ENCODE results near the gene TSN.
"Not testable (repeated sequence)": the region's sequence is repeated elsewhere in the genome, so short reads cannot be mapped to it uniquely, and the experiment has no call there.

The TSN gene

GRCh38 chr2:121801916-121802315, 46.5 kb downstream of the TSN start:
- DNase-seq (ENCODE audit: low read depth): no peak

DNA sequence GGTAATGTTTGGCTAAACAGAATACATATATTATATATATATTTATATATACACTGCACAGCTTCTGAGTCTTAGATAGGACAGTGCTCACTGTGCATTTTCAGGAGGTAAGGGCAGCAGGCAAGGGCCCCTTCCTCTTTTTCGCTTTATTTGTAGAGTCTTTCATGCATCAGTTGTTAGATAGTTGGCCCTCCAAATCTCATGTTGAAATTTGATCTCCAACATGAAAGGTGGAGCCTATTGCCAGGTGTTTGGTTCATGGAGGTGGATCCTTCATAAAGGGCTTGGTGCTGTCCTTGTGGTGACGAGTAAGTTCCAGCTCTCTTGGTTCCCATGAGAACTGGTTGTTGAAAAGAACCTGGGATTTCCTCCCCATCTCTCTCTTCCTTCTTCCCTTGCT, 48.1 kb downstream of the TSN start:
- DNase-seq (ENCODE audit: low read depth): no peak

GRCh38 chr2:121804340-121804739, 48.9 kb downstream of the TSN start:
- DNase-seq (ENCODE audit: low read depth): no peak

GRCh38 chr2:121804997-121805765, 49.7 kb downstream of the TSN start:
- DNase-seq (ENCODE audit: low read depth): no peak

- DNase-seq (ENCODE audit: low read depth): no peak
Observed at GRCh38 chr2:121805766-121806143, 50.3 kb downstream of the TSN start.

GRCh38 chr2:121807771-121808170, 52.3 kb downstream of the TSN start:
- not testable (repeated sequence) for DNase-seq (ENCODE audit: low read depth)

GRCh38 chr2:121809607-121810006, 54.2 kb downstream of the TSN start:
- DNase-seq (ENCODE audit: low read depth): no peak

DNA sequence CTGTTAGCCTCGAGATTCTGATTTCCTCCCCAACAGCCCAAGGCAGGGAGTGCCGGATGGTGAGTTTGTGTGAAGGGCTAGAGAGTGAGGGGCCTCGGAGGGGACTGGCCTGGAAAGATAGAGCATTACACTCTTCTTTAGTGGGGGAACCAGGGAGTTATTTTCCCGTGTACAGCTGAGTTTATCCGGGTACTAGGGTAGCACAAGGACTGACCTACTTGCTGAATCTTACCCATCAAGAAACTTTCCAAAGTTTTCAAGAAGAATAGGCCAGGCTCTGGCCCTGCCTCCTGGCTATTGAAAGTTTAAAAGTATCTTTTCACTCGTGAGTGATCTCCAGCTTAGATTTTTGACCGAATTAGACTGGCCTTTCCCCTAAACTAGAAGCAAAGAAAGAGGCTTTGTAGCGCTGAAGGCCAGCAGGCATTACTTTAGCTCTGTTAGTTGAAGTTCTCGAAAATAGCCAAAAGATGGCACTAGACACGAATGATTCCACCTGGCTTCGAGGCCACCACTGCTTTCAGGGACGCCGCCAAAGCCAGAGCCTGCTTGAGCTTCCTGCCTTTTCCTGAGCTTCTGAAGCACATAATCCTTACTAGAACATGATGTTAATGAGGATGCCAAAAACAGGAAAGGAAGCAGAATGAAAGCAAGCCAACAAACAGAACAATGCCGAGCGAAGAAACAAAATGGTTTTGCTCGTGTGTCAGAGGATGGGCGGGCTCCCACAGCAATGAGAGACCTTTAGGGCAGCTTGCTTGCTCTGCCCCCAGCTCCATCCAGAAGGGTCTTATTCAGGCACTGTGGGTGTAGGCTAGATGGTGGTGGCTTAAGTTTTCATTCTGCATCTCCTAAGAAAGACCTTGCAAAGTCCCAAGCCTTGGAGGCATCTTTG, 55.8 kb downstream of the TSN start:
- no peak for DNase-seq (ENCODE audit: low read depth)

GRCh38 chr2:121813083-121813482, 57.6 kb downstream of the TSN start:
- not testable (repeated sequence) for DNase-seq (ENCODE audit: low read depth)

DNA sequence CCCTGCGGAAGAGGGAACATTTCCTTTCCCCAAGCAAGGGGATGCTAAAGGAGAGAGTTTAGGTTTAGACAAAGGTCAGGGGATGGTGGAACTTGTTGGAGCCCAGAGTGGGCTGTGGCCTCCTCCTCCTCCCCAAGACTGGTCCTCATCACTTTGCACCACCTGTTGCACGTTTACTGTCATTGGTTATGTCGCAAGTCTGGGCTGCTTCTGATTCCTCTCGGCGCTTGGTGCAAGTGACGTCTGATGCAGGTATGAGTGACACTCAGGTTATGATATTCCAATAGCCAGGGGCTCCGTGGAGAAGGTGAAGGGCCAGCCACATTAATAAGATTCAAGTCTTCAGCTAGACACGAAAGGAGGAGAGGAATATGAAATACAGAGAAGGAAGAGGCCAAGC, 59.8 kb downstream of the TSN start:
- no peak for DNase-seq (ENCODE audit: low read depth)

DNA sequence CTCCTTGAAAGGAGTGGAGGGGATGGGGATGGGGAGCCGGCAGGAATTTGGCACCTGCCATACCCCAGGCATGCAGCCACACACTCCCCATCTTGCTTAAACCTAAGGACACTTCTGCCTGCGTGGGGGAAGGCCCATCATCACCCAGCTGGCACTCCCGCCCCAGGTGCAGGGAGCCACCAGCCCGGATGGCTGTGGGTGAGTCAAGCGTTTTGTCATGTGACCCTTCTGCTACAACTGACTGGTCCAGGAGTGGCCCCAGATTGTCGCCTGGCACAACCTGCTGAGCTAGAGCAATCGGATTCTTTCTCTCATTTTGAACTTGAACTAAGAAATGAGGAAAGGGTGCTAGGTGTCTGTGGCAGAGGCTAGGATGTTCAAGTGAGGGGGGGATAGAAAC, 61.3 kb downstream of the TSN start:
- no peak for DNase-seq (ENCODE audit: low read depth)

DNA sequence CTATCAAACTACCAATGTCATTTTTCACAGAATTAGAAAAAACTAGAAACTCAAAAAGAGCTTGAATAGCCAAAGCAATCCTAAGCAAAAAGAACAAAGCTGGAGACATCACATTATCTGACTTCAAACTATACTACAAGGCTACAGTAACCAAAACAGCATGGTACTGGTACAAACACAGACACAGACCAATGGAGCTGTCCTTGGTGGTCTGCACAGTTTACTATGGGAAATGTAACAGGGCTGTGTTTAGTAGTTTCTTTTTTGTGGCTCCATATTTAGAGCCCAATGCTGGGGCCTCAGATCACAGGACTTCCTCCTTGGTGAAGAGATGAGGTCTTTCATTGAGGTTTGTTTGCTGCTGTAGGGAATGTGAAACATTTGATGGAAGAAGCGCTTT, 61.9 kb downstream of the TSN start:
- not testable (repeated sequence) for DNase-seq (ENCODE audit: low read depth)

All from stimulated activated CD8-positive, alpha-beta memory T cell treated with anti-CD3 and anti-CD28 coated beads, Interleukin-12 subunit alpha, Interleukin-12 subunit beta, amount 100 ng/mL, for 4 hours (primary cell).